ENCODE measurements around the gene VAMP3.

VAMP3 gene

GRCh38 chr1:7747605-7748004 lies 23.5 kb upstream of the VAMP3 start:
- no peaks in the 10 kb centered on the region for H3K36me3 ChIP-seq (ENCODE audit: insufficient read depth, low read length)
- TF ChIP-seq EZH2phosphoT487 (IDR thresholded peaks at IDR 0.05; ENCODE audit: borderline replicate concordance): no peak
- TF ChIP-seq, protein P1, sequence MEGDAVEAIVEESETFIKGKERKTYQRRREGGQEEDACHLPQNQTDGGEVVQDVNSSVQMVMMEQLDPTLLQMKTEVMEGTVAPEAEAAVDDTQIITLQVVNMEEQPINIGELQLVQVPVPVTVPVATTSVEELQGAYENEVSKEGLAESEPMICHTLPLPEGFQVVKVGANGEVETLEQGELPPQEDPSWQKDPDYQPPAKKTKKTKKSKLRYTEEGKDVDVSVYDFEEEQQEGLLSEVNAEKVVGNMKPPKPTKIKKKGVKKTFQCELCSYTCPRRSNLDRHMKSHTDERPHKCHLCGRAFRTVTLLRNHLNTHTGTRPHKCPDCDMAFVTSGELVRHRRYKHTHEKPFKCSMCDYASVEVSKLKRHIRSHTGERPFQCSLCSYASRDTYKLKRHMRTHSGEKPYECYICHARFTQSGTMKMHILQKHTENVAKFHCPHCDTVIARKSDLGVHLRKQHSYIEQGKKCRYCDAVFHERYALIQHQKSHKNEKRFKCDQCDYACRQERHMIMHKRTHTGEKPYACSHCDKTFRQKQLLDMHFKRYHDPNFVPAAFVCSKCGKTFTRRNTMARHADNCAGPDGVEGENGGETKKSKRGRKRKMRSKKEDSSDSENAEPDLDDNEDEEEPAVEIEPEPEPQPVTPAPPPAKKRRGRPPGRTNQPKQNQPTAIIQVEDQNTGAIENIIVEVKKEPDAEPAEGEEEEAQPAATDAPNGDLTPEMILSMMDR (conservative IDR thresholded peaks at IDR 0.05; ENCODE audit: low read length): no peak
- H3K9ac ChIP-seq (ENCODE audit: low read depth, low read length, poor library complexity, severe bottlenecking): no peak overlapping the region
- no peaks in the 10 kb centered on the region for H4K20me1 ChIP-seq (ENCODE audit: insufficient read depth, low read length, poor library complexity, severe bottlenecking)
- H3K4me2 ChIP-seq (ENCODE audit: low read depth, low read length, poor library complexity, severe bottlenecking): no peak overlapping the region
- H3K27me3 ChIP-seq (ENCODE audit: insufficient read depth, low read length, poor library complexity, severe bottlenecking): no peaks in the 10 kb centered on the region
- no peak overlapping the region for H2AFZ ChIP-seq (ENCODE audit: low read length)
- no peaks in the 10 kb centered on the region for H3K9me2 ChIP-seq (replicated peaks; ENCODE audit: low read depth, low read length)
- H3F3A ChIP-seq (ENCODE audit: low read depth): no peaks in the 10 kb centered on the region
- H3K4me1 ChIP-seq (ENCODE audit: insufficient read depth, low read length, poor library complexity, severe bottlenecking): peaks cover 7% of the 10 kb centered on the region
- H3K79me2 ChIP-seq (ENCODE audit: insufficient read depth, low read length): no peaks in the 10 kb centered on the region
- no peak overlapping the region for H3K4me3 ChIP-seq (ENCODE audit: low read length, poor library complexity, severe bottlenecking)
- H3K9me3 ChIP-seq (ENCODE audit: insufficient read depth, low read depth, low read length): no peaks in the 10 kb centered on the region

- Histone ChIP-seq H3F3A (ENCODE audit: low read depth) (no peaks in the 10 kb centered on the region), H3K9me2 (replicated peaks; ENCODE audit: low read depth, low read length) (no peaks in the 10 kb centered on the region), H3K79me2 (ENCODE audit: insufficient read depth, low read length) (no peaks in the 10 kb centered on the region), H3K9ac (ENCODE audit: low read depth, low read length, poor library complexity, severe bottlenecking) (no peak overlapping the region), H3K9me3 (ENCODE audit: insufficient read depth, low read depth, low read length) (no peaks in the 10 kb centered on the region), H4K20me1 (ENCODE audit: insufficient read depth, low read length, poor library complexity, severe bottlenecking) (no peaks in the 10 kb centered on the region), H3K4me1 (ENCODE audit: insufficient read depth, low read length, poor library complexity, severe bottlenecking) (peaks cover 20% of the 10 kb centered on the region), H3K4me3 (ENCODE audit: low read length, poor library complexity, severe bottlenecking) (no peak overlapping the region), H3K36me3 (ENCODE audit: insufficient read depth, low read length) (no peaks in the 10 kb centered on the region), H3K4me2 (ENCODE audit: low read depth, low read length, poor library complexity, severe bottlenecking) (no peak overlapping the region), H3K27me3 (ENCODE audit: insufficient read depth, low read length, poor library complexity, severe bottlenecking) (no peaks in the 10 kb centered on the region), H2AFZ (ENCODE audit: low read length) (no peak overlapping the region)
- no peak for TF ChIP-seq EZH2phosphoT487 (IDR thresholded peaks at IDR 0.05; ENCODE audit: borderline replicate concordance)
- TF ChIP-seq, protein P1 (conservative IDR thresholded peaks at IDR 0.05; ENCODE audit: low read length): no peak
Observed at GRCh38 chr1:7749126-7749525, 22.0 kb upstream of the VAMP3 start.

GRCh38 chr1:7751174-7751573 lies 19.9 kb upstream of the VAMP3 start:
- H4K20me1 ChIP-seq (ENCODE audit: insufficient read depth, low read length, poor library complexity, severe bottlenecking): no peaks in the 10 kb centered on the region
- H3K27me3 ChIP-seq (ENCODE audit: insufficient read depth, low read length, poor library complexity, severe bottlenecking): no peaks in the 10 kb centered on the region
- H3K9ac ChIP-seq (ENCODE audit: low read depth, low read length, poor library complexity, severe bottlenecking): no peak overlapping the region
- H3F3A ChIP-seq (ENCODE audit: low read depth): no peaks in the 10 kb centered on the region
- TF ChIP-seq, protein P1 (conservative IDR thresholded peaks at IDR 0.05; ENCODE audit: low read length): no peak
- no peak for TF ChIP-seq EZH2phosphoT487 (IDR thresholded peaks at IDR 0.05; ENCODE audit: borderline replicate concordance)
- no peak overlapping the region for H3K4me3 ChIP-seq (ENCODE audit: low read length, poor library complexity, severe bottlenecking)
- no peak overlapping the region for H2AFZ ChIP-seq (ENCODE audit: low read length)
- H3K4me2 ChIP-seq (ENCODE audit: low read depth, low read length, poor library complexity, severe bottlenecking): no peak overlapping the region
- peaks cover 22% of the 10 kb centered on the region for H3K4me1 ChIP-seq (ENCODE audit: insufficient read depth, low read length, poor library complexity, severe bottlenecking)
- no peaks in the 10 kb centered on the region for H3K36me3 ChIP-seq (ENCODE audit: insufficient read depth, low read length)
- no peaks in the 10 kb centered on the region for H3K79me2 ChIP-seq (ENCODE audit: insufficient read depth, low read length)
- H3K9me3 ChIP-seq (ENCODE audit: insufficient read depth, low read depth, low read length): no peaks in the 10 kb centered on the region
- no peaks in the 10 kb centered on the region for H3K9me2 ChIP-seq (replicated peaks; ENCODE audit: low read depth, low read length)
